ENCODE results near the gene SBF1. TPM values are rescaled to one million over a fixed set of nuclear protein-coding genes. Genes with fewer than 3 reads are reported as not detected.

SBF1 gene
- total and polyA plus RNA-seq, 2 donors (not counting 1 experiment from before 2014, with no cell fraction given): 110 to 254 TPM

GRCh38 chr22:50437511-50438304, 37.1 kb downstream of the SBF1 start:
- Histone ChIP-seq H3K9ac (ENCODE audit: low read length) (no peak overlapping the region), H2AFZ (ENCODE audit: insufficient read depth, low read depth, low read length, poor library complexity, severe bottlenecking) (no peak overlapping the region), H3K36me3 (replicated peaks in 1 of 2; ENCODE audit: control extremely low read depth in 1 of 2, control insufficient read depth in 1 of 2, extremely low read depth in 1 of 2, insufficient read depth in 2 of 2, low read length in 1 of 2) (peaks cover 0 to 55% of the 10 kb centered on the region in 2 experiments), H4K20me1 (ENCODE audit: control insufficient read depth, insufficient read depth, low read length, poor library complexity, severe bottlenecking) (no peaks in the 10 kb centered on the region), H3K4me3 (ENCODE audit: control extremely low read depth in 1 of 5, extremely low read depth in 1 of 5, insufficient read depth in 1 of 5, low read depth in 2 of 5, low read length in 4 of 5) (no peak overlapping the region), H3K27me3 (replicated peaks in 1 of 4; ENCODE audit: control extremely low read depth in 1 of 4, control insufficient read depth in 3 of 4, insufficient read depth in 4 of 4, low read length in 3 of 4) (no peaks in the 10 kb centered on the region), H3K9me3 (ENCODE audit: control extremely low read depth in 1 of 3, control insufficient read depth in 2 of 3, insufficient read depth in 1 of 3, low read length in 2 of 3) (no peaks in the 10 kb centered on the region), H3K27ac (ENCODE audit: low read length in 2 of 2) (no peak overlapping the region), H3K4me1 (ENCODE audit: control insufficient read depth in 2 of 2, insufficient read depth in 2 of 2, low read length in 2 of 2) (no peaks in the 10 kb centered on the region), H3K4me2 (replicated peaks; ENCODE audit: low read depth, low read length, poor library complexity, severe bottlenecking) (no peak overlapping the region), H3K79me2 (ENCODE audit: control insufficient read depth, insufficient read depth, low read length) (no peaks in the 10 kb centered on the region)
- intact Hi-C loops (cut with micrococcal nuclease): no loop called here
- ChIA-PET POLR2A (interaction anchor here (0.9 kb wide), 1 partner anchor 32 kb away, joined by 3 read pairs; no protein-coding TSS in a partner anchor), CTCF (interaction anchor here (0.6 kb wide), 1 partner anchor 55 kb away, joined by 4 read pairs; no protein-coding TSS in a partner anchor)
- H3K4me3 Mint-ChIP-seq: no peak overlapping the region
- H3K4me1 Mint-ChIP-seq: no peaks in the 10 kb centered on the region
- DNase-seq (no peak), ATAC-seq (ENCODE audit: low read depth) (no peak)
- H3K27ac Mint-ChIP-seq: no peak overlapping the region
- H3K27me3 Mint-ChIP-seq: no peaks in the 10 kb centered on the region
- TF ChIP-seq EZH2 (IDR thresholded peaks at IDR 0.05; ENCODE audit: borderline replicate concordance, insufficient read depth, low read depth, low read length, poor library complexity, severe bottlenecking): no peak
- no peak for TF ChIP-seq CTCF (IDR thresholded peaks at IDR 0.05)
- 90% methylated on average over 32 of the region's 36 CpGs for WGBS (ENCODE audit: insufficient coverage)
- H3K9me3 Mint-ChIP-seq (ENCODE audit: insufficient read depth): no peaks in the 10 kb centered on the region

- Histone ChIP-seq H4K20me1 (ENCODE audit: control insufficient read depth, insufficient read depth, low read length, poor library complexity, severe bottlenecking) (no peaks in the 10 kb centered on the region), H3K36me3 (replicated peaks in 1 of 2; ENCODE audit: control extremely low read depth in 1 of 2, control insufficient read depth in 1 of 2, extremely low read depth in 1 of 2, insufficient read depth in 2 of 2, low read length in 1 of 2) (peaks cover 0 to 63% of the 10 kb centered on the region in 2 experiments), H3K27me3 (replicated peaks in 1 of 4; ENCODE audit: control extremely low read depth in 1 of 4, control insufficient read depth in 3 of 4, insufficient read depth in 4 of 4, low read length in 3 of 4) (no peaks in the 10 kb centered on the region), H3K4me2 (replicated peaks; ENCODE audit: low read depth, low read length, poor library complexity, severe bottlenecking) (no peak overlapping the region), H3K4me1 (ENCODE audit: control insufficient read depth in 2 of 2, insufficient read depth in 2 of 2, low read length in 2 of 2) (no peaks in the 10 kb centered on the region), H3K79me2 (ENCODE audit: control insufficient read depth, insufficient read depth, low read length) (no peaks in the 10 kb centered on the region), H3K27ac (ENCODE audit: low read length in 2 of 2) (no peak overlapping the region), H3K9ac (ENCODE audit: low read length) (no peak overlapping the region), H2AFZ (ENCODE audit: insufficient read depth, low read depth, low read length, poor library complexity, severe bottlenecking) (no peak overlapping the region), H3K4me3 (ENCODE audit: control extremely low read depth in 1 of 5, extremely low read depth in 1 of 5, insufficient read depth in 1 of 5, low read depth in 2 of 5, low read length in 4 of 5) (no peak overlapping the region), H3K9me3 (ENCODE audit: control extremely low read depth in 1 of 3, control insufficient read depth in 2 of 3, insufficient read depth in 1 of 3, low read length in 2 of 3) (no peaks in the 10 kb centered on the region)
- Mint-ChIP-seq H3K27ac (no peak overlapping the region), H3K4me1 (no peaks in the 10 kb centered on the region), H3K4me3 (no peak overlapping the region), H3K9me3 (ENCODE audit: insufficient read depth) (no peaks in the 10 kb centered on the region), H3K27me3 (no peaks in the 10 kb centered on the region)
- no peak for DNase-seq
- intact Hi-C loops (cut with micrococcal nuclease): no loop called here
- ChIA-PET POLR2A (no interaction called here), CTCF (no interaction called here)
- TF ChIP-seq CTCF (IDR thresholded peaks at IDR 0.05) (no peak), EZH2 (IDR thresholded peaks at IDR 0.05; ENCODE audit: borderline replicate concordance, insufficient read depth, low read depth, low read length, poor library complexity, severe bottlenecking) (no peak)
- 94% methylated on average over 17 of the region's 25 CpGs for WGBS (ENCODE audit: insufficient coverage)
- ATAC-seq (ENCODE audit: low read depth): no peak
These were observed 37.9 kb downstream of the SBF1 start for GRCh38 chr22:50436841-50437341.

All from B cell (primary cell).